Measurements from ENCODE around the gene PERM1.
"Not testable (repeated sequence)": the region's sequence is repeated elsewhere in the genome, so short reads cannot be mapped to it uniquely, and the experiment has no call there.

PERM1 gene

GRCh38 chr1:997993-998744 lies 16.3 kb upstream of the PERM1 start:
- no peak for FAIRE-seq

GRCh38 chr1:997713-997992 lies 15.8 kb upstream of the PERM1 start:
- FAIRE-seq, result no peak

- FAIRE-seq, result no peak
Measured at GRCh38 chr1:996851-997712, 15.2 kb upstream of the PERM1 start.

- FAIRE-seq, result no peak
Measured at GRCh38 chr1:995665-996633, 14.1 kb upstream of the PERM1 start.

- FAIRE-seq, result not testable (repeated sequence)
Measured at GRCh38 chr1:994546-994945, 12.7 kb upstream of the PERM1 start.

GRCh38 chr1:993379-993995 lies 11.6 kb upstream of the PERM1 start:
- no peak for FAIRE-seq

GRCh38 chr1:992362-992761 lies 10.5 kb upstream of the PERM1 start:
- FAIRE-seq, result no peak

- FAIRE-seq, result no peak
Measured at GRCh38 chr1:991895-992294, 10.0 kb upstream of the PERM1 start.

GRCh38 chr1:991275-991674 lies 9.4 kb upstream of the PERM1 start:
- FAIRE-seq, result not testable (repeated sequence)

- FAIRE-seq, result not testable (repeated sequence)
Measured at GRCh38 chr1:988061-988460, 6.2 kb upstream of the PERM1 start.

- no peak for FAIRE-seq
Measured at GRCh38 chr1:985126-985525, 3.2 kb upstream of the PERM1 start.

GRCh38 chr1:984476-984814 lies 2.6 kb upstream of the PERM1 start:
- no peak for FAIRE-seq

GRCh38 chr1:983798-984475 lies 2.0 kb upstream of the PERM1 start:
- FAIRE-seq, result no peak

- no peak for FAIRE-seq
Measured at GRCh38 chr1:982765-983436, 1.0 kb upstream of the PERM1 start.

- FAIRE-seq, result no peak
Measured at GRCh38 chr1:981491-981954, 370 bp downstream of the PERM1 start.

GRCh38 chr1:980602-981395 lies 1.1 kb downstream of the PERM1 start:
- FAIRE-seq, result no peak

GRCh38 chr1:980137-980571 lies 1.7 kb downstream of the PERM1 start:
- no peak for FAIRE-seq

- FAIRE-seq, result no peak
Measured at GRCh38 chr1:979744-980072, 2.2 kb downstream of the PERM1 start.

GRCh38 chr1:978835-979743 lies 2.8 kb downstream of the PERM1 start:
- FAIRE-seq, result no peak

Measured in islet of Langerhans (tissue), 1 donor.